T-helper 2 cell treated with Interferon-gamma antibody and Interleukin-4, amounts not matched to agents 5 μg/mL and 100 μg/mL, for 36 hours (primary cell): Measurements from ENCODE around the gene IGSF9B.

Source experiments
- DNase-seq: peaks from one replicate; pipeline ENCODE4 v3.0.0; 2021; ENCODE audit warnings: low spot score
- H3K27ac Mint-ChIP-seq: one replicate; pipeline ENCODE4 v1.8.0; 2021; ENCODE audit warnings: mild to moderate bottlenecking, mixed read lengths
- H3K27me3 Mint-ChIP-seq: one replicate; pipeline ENCODE4 v1.8.0; 2021; ENCODE audit warnings: low read depth, mixed read lengths
- H3K36me3 Mint-ChIP-seq: one replicate; pipeline ENCODE4 v1.8.0; 2021; ENCODE audit warnings: low read depth, mixed read lengths
- H3K4me1 Mint-ChIP-seq: one replicate; pipeline ENCODE4 v1.8.0; 2021; ENCODE audit warnings: low read depth, mixed read lengths
- H3K4me3 Mint-ChIP-seq: one replicate; pipeline ENCODE4 v1.8.0; 2022; ENCODE audit warnings: mild to moderate bottlenecking, moderate library complexity, mixed read lengths
- H3K9me3 Mint-ChIP-seq: one replicate; pipeline ENCODE4 v1.8.0; 2021; ENCODE audit warnings: mixed read lengths

IGSF9B gene

GRCh38 chr11:133975488-133975849, 18.7 kb upstream of the IGSF9B start:
- Mint-ChIP-seq H3K4me3 (no peak overlapping the region), H3K9me3 (no peaks in the 10 kb centered on the region), H3K4me1 (peaks cover 6% of the 10 kb centered on the region), H3K27me3 (peaks cover 5% of the 10 kb centered on the region), H3K27ac (no peak overlapping the region), H3K36me3 (no peaks in the 10 kb centered on the region)
- no peak for DNase-seq

GRCh38 chr11:133974836-133975487, 18.2 kb upstream of the IGSF9B start:
- DNase-seq = no peak
- Mint-ChIP-seq H3K27ac (no peak overlapping the region), H3K36me3 (no peaks in the 10 kb centered on the region), H3K4me3 (no peak overlapping the region), H3K4me1 (peaks cover 6% of the 10 kb centered on the region), H3K27me3 (peaks cover 10% of the 10 kb centered on the region), H3K9me3 (no peaks in the 10 kb centered on the region)

- H3K27ac Mint-ChIP-seq = no peak overlapping the region
- peaks cover 14% of the 10 kb centered on the region for H3K4me1 Mint-ChIP-seq
- no peak overlapping the region for H3K4me3 Mint-ChIP-seq
- DNase-seq = no peak
- H3K36me3 Mint-ChIP-seq = peaks cover 1% of the 10 kb centered on the region
- peaks cover 19% of the 10 kb centered on the region for H3K27me3 Mint-ChIP-seq
- H3K9me3 Mint-ChIP-seq = no peaks in the 10 kb centered on the region
Measured at GRCh38 chr11:133971881-133972280, 15.1 kb upstream of the IGSF9B start.

- no peak overlapping the region for H3K4me3 Mint-ChIP-seq
Measured at GRCh38 chr11:133969112-133969511, 12.3 kb upstream of the IGSF9B start.

GRCh38 chr11:133968300-133968699, 11.5 kb upstream of the IGSF9B start:
- Mint-ChIP-seq H3K4me3 (peak overlapping the region; percentile 84), H3K9me3 (no peaks in the 10 kb centered on the region), H3K36me3 (peaks cover 1% of the 10 kb centered on the region), H3K27ac (no peak overlapping the region), H3K27me3 (peaks cover 19% of the 10 kb centered on the region), H3K4me1 (peaks cover 10% of the 10 kb centered on the region)
- DNase-seq = no peak

More at GRCh38 chr11:133969112-133969511, 12.3 kb upstream of the IGSF9B start:
- no peaks in the 10 kb centered on the region for H3K9me3 Mint-ChIP-seq
- H3K4me1 Mint-ChIP-seq = peaks cover 10% of the 10 kb centered on the region
- no peak overlapping the region for H3K27ac Mint-ChIP-seq
- no peak for DNase-seq
- peaks cover 1% of the 10 kb centered on the region for H3K36me3 Mint-ChIP-seq
- peaks cover 19% of the 10 kb centered on the region for H3K27me3 Mint-ChIP-seq

- H3K27ac Mint-ChIP-seq = peak overlapping the region; percentile 81
- peaks cover 1% of the 10 kb centered on the region for H3K36me3 Mint-ChIP-seq
- DNase-seq = no peak
- H3K4me3 Mint-ChIP-seq = peak overlapping the region; percentile 84
- H3K9me3 Mint-ChIP-seq = no peaks in the 10 kb centered on the region
- H3K27me3 Mint-ChIP-seq = peaks cover 19% of the 10 kb centered on the region
- H3K4me1 Mint-ChIP-seq = peaks cover 10% of the 10 kb centered on the region
Measured at GRCh38 chr11:133967599-133968238, 11.0 kb upstream of the IGSF9B start.

GRCh38 chr11:133966921-133967598, 10.3 kb upstream of the IGSF9B start:
- Mint-ChIP-seq H3K27me3 (peaks cover 19% of the 10 kb centered on the region), H3K27ac (peak overlapping the region; percentile 81), H3K36me3 (peaks cover 1% of the 10 kb centered on the region), H3K9me3 (no peaks in the 10 kb centered on the region), H3K4me3 (peak overlapping the region; percentile 84), H3K4me1 (peaks cover 12% of the 10 kb centered on the region)
- DNase-seq = peak; percentile 59

- Mint-ChIP-seq H3K4me1 (peaks cover 15% of the 10 kb centered on the region), H3K27ac (no peak overlapping the region), H3K27me3 (peaks cover 24% of the 10 kb centered on the region), H3K36me3 (peaks cover 1% of the 10 kb centered on the region), H3K4me3 (no peak overlapping the region), H3K9me3 (no peaks in the 10 kb centered on the region)
- no peak for DNase-seq
Measured at GRCh38 chr11:133966172-133966651, 9.4 kb upstream of the IGSF9B start.

GRCh38 chr11:133965031-133965601, 8.3 kb upstream of the IGSF9B start:
- DNase-seq = no peak

GRCh38 chr11:133964356-133964755, 7.6 kb upstream of the IGSF9B start:
- H3K4me1 Mint-ChIP-seq = peaks cover 15% of the 10 kb centered on the region
- no peaks in the 10 kb centered on the region for H3K9me3 Mint-ChIP-seq
- DNase-seq = no peak
- peaks cover 22% of the 10 kb centered on the region for H3K27me3 Mint-ChIP-seq
- H3K4me3 Mint-ChIP-seq = no peak overlapping the region
- H3K36me3 Mint-ChIP-seq = peaks cover 1% of the 10 kb centered on the region
- H3K27ac Mint-ChIP-seq = no peak overlapping the region

More at GRCh38 chr11:133965031-133965601, 8.3 kb upstream of the IGSF9B start:
- H3K36me3 Mint-ChIP-seq = peaks cover 1% of the 10 kb centered on the region
- no peaks in the 10 kb centered on the region for H3K9me3 Mint-ChIP-seq
- H3K4me3 Mint-ChIP-seq = no peak overlapping the region
- H3K4me1 Mint-ChIP-seq = peaks cover 15% of the 10 kb centered on the region
- no peak overlapping the region for H3K27ac Mint-ChIP-seq
- H3K27me3 Mint-ChIP-seq = peaks cover 22% of the 10 kb centered on the region

GRCh38 chr11:133961890-133962289, 5.1 kb upstream of the IGSF9B start:
- H3K27me3 Mint-ChIP-seq = peaks cover 24% of the 10 kb centered on the region
- no peaks in the 10 kb centered on the region for H3K36me3 Mint-ChIP-seq
- H3K9me3 Mint-ChIP-seq = no peaks in the 10 kb centered on the region
- H3K4me3 Mint-ChIP-seq = no peak overlapping the region
- no peak for DNase-seq
- peaks cover 12% of the 10 kb centered on the region for H3K4me1 Mint-ChIP-seq
- peak overlapping the region; percentile 6 for H3K27ac Mint-ChIP-seq

- Mint-ChIP-seq H3K27ac (no peak overlapping the region), H3K27me3 (peaks cover 24% of the 10 kb centered on the region), H3K4me1 (peaks cover 37% of the 10 kb centered on the region), H3K9me3 (no peaks in the 10 kb centered on the region), H3K4me3 (peak overlapping the region; percentile 90), H3K36me3 (peaks cover 9% of the 10 kb centered on the region)
- DNase-seq = no peak
Measured at GRCh38 chr11:133957900-133958299, 1.1 kb upstream of the IGSF9B start.

GRCh38 chr11:133955945-133956421, 785 bp downstream of the IGSF9B start:
- no peaks in the 10 kb centered on the region for H3K9me3 Mint-ChIP-seq
- H3K27me3 Mint-ChIP-seq = peaks cover 19% of the 10 kb centered on the region
- no peak for DNase-seq
- H3K36me3 Mint-ChIP-seq = peaks cover 12% of the 10 kb centered on the region
- peaks cover 43% of the 10 kb centered on the region for H3K4me1 Mint-ChIP-seq
- H3K27ac Mint-ChIP-seq = no peak overlapping the region
- peak overlapping the region; percentile 56 for H3K4me3 Mint-ChIP-seq
